CD4-positive, CD25-positive, alpha-beta regulatory T cell (primary cell): ENCODE measurements around the gene GPR141. TPM values are rescaled to one million over a fixed set of nuclear protein-coding genes. Genes with fewer than 3 reads are reported as not detected.

Experiments used
- ATAC-seq, 2 donors: fragments of 150-1000 bp; cut with Tn5 transposase; one replicate each; pipeline ENCODE4 v1.10.0; 2021; ENCODE audit warnings: low read depth in 2 of 2, moderate number of reproducible peaks in 2 of 2, moderate library complexity in 1 of 2
- DNase-seq, 3 donors: peaks; one replicate each; pipeline versions ENCODE4 v3.0.0 to v3.0.0-alpha.2; 2012 to 2022; ENCODE audit warnings: mixed read lengths in 1 of 3
- H3K27ac ChIP-seq: one replicate; pipeline ENCODE4 v1.7.0; 2013; ENCODE audit warnings: mild to moderate bottlenecking, low read length; ENCODE audit not compliant: insufficient read depth, poor library complexity, severe bottlenecking
- H3K27me3 ChIP-seq: one replicate; pipeline ENCODE4 v1.7.0; 2013; ENCODE audit warnings: low read length; ENCODE audit not compliant: control insufficient read depth, insufficient read depth
- H3K36me3 ChIP-seq: one replicate; pipeline ENCODE4 v1.7.0; 2013; ENCODE audit warnings: mild to moderate bottlenecking, low read length, moderate library complexity; ENCODE audit not compliant: control insufficient read depth, insufficient read depth
- H3K4me1 ChIP-seq: 2 replicates; pipeline ENCODE4 v1.7.0; 2013; ENCODE audit warnings: mild to moderate bottlenecking, low read length; ENCODE audit not compliant: insufficient read depth, control insufficient read depth, poor library complexity, severe bottlenecking
- H3K4me3 ChIP-seq: one replicate; pipeline ENCODE4 v1.7.0; 2013; ENCODE audit warnings: low read depth, mild to moderate bottlenecking, low read length, moderate library complexity
- H3K9me3 ChIP-seq, 2 experiments: 1 replicate in 1 of 2; 2 replicates in 1 of 2; pipeline ENCODE4 v1.7.0; 2013; ENCODE audit warnings: low read length in 2 of 2, mild to moderate bottlenecking in 1 of 2, moderate library complexity in 1 of 2; ENCODE audit not compliant: control insufficient read depth in 2 of 2
- H3K27ac Mint-ChIP-seq, 3 donors: one replicate each; pipeline ENCODE4 v1.8.0; 2020 to 2022; ENCODE audit warnings: mild to moderate bottlenecking in 3 of 3, mixed read lengths in 3 of 3, moderate library complexity in 2 of 3
- H3K27me3 Mint-ChIP-seq: one replicate; pipeline ENCODE4 v1.8.0; 2022; ENCODE audit warnings: mild to moderate bottlenecking, mixed read lengths
- H3K36me3 Mint-ChIP-seq: one replicate; pipeline ENCODE4 v1.8.0; 2020; ENCODE audit warnings: mixed read lengths
- H3K4me1 Mint-ChIP-seq, 4 donors: one replicate each; pipeline ENCODE4 v1.8.0; 2020 to 2022; ENCODE audit warnings: mixed read lengths in 4 of 4, mild to moderate bottlenecking in 1 of 4
- H3K4me3 Mint-ChIP-seq, 4 donors: one replicate each; pipeline ENCODE4 v1.8.0; 2020 to 2022; ENCODE audit warnings: mild to moderate bottlenecking in 4 of 4, mixed read lengths in 4 of 4, moderate library complexity in 3 of 4
- H3K9me3 Mint-ChIP-seq, 7 donors: one replicate each; pipeline ENCODE4 v1.8.0; 2020 to 2022; ENCODE audit warnings: mixed read lengths in 7 of 7, mild to moderate bottlenecking in 3 of 7, moderate library complexity in 2 of 7
- polyA plus RNA-seq, 4 donors: library from polyadenylated mRNA; unstranded; fragments of 300-500 nt; fragmentation: Illumina TruSeq; gene quantifications; one replicate each; pipeline ENCODE4 v1.2.3, GENCODE V29; 2021
- total RNA-seq: library from RNA; stranded (reverse); gene quantifications from one replicate; pipeline ENCODE4 v1.2.3, GENCODE V29; 2022

The GPR141 gene
- total and polyA plus RNA-seq, 5 donors from 2014 or later: not detected

GRCh38 chr7:37775921-37776320 lies 92.4 kb downstream of the GPR141 start:
- no peak overlapping the region for H3K4me3 Mint-ChIP-seq

GRCh38 chr7:37781156-37781555 lies 97.6 kb downstream of the GPR141 start:
- no peaks in the 10 kb centered on the region for H3K27me3 ChIP-seq
- H3K4me1 ChIP-seq: no peaks in the 10 kb centered on the region
- no peak overlapping the region for H3K27ac ChIP-seq
- Mint-ChIP-seq H3K4me3 (no peak overlapping the region), H3K4me1 (no peaks in the 10 kb centered on the region), H3K9me3 (peaks cover 0 to 19% (median 10%) of the 10 kb centered on the region in 7 donors), H3K27me3 (peaks cover 5% of the 10 kb centered on the region), H3K27ac (no peak overlapping the region), H3K36me3 (no peaks in the 10 kb centered on the region)
- H3K36me3 ChIP-seq: no peaks in the 10 kb centered on the region
- ATAC-seq: no peak
- DNase-seq: no peak
- H3K9me3 ChIP-seq: peaks cover 0 to 7% of the 10 kb centered on the region in 2 experiments
- H3K4me3 ChIP-seq: no peak overlapping the region

More at GRCh38 chr7:37775921-37776320, 92.4 kb downstream of the GPR141 start:
- Mint-ChIP-seq H3K27me3 (no peaks in the 10 kb centered on the region), H3K36me3 (no peaks in the 10 kb centered on the region), H3K4me1 (no peaks in the 10 kb centered on the region), H3K27ac (no peak overlapping the region), H3K9me3 (peaks cover 4 to 29% (median 8%) of the 10 kb centered on the region in 7 donors)
- DNase-seq: no peak
- H3K27ac ChIP-seq: no peak overlapping the region
- no peaks in the 10 kb centered on the region for H3K27me3 ChIP-seq
- H3K9me3 ChIP-seq: peaks cover 0 to 7% of the 10 kb centered on the region in 2 experiments
- H3K4me3 ChIP-seq: no peak overlapping the region
- H3K4me1 ChIP-seq: no peaks in the 10 kb centered on the region
- no peaks in the 10 kb centered on the region for H3K36me3 ChIP-seq
- ATAC-seq: no peak

DNA sequence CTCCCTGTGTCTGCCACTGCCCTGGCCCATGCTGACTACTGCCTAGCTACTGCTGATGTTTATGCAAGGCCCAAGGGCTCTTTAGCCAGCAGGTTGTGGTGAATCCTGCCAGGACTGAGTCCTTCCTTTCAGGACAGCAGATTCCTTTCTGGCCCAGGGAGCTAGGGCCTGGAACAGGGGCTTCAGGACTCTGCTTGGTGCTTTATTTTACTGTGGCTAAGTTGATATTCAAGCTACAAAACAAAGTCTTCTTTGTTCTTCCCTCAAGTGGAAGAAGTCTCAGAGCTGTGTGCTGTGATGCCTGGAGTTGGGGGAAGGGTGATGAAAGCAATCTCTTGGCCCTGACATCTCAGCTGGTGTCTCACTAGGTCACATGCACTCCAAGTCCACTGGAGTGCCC lies 98.6 kb downstream of the GPR141 start:
- peaks cover 5% of the 10 kb centered on the region for H3K27me3 Mint-ChIP-seq
- H3K27ac Mint-ChIP-seq: no peak overlapping the region
- Histone ChIP-seq H3K4me1 (no peaks in the 10 kb centered on the region), H3K9me3 (peaks cover 0 to 7% of the 10 kb centered on the region in 2 experiments), H3K36me3 (no peaks in the 10 kb centered on the region), H3K27me3 (no peaks in the 10 kb centered on the region), H3K4me3 (no peak overlapping the region), H3K27ac (no peak overlapping the region)
- peaks cover 0 to 12% (median 7%) of the 10 kb centered on the region in 7 donors for H3K9me3 Mint-ChIP-seq
- no peak overlapping the region for H3K4me3 Mint-ChIP-seq
- no peaks in the 10 kb centered on the region for H3K36me3 Mint-ChIP-seq
- H3K4me1 Mint-ChIP-seq: peaks cover 0 to 3% (median under 1%) of the 10 kb centered on the region in 4 donors
- no peak for ATAC-seq
- DNase-seq: no peak

DNA sequence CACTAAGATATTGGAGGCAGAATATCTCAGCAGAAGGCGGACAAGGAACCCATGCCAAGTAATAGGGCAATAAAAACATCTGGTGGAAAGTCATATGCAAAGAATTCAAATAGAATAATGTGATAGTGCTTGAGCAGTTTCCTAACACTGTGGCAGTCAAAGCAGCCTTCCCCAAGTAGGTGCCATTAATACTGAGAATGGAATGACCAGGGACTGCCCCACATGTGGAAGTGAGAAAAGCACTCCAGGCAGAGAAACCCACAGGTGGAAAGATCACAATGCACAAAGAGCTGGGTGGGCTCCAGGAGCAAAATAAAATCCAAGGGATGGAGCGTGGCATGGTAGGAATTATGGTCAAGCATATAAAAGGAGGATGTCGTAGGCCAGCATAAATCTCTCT lies 100.4 kb downstream of the GPR141 start:
- peak overlapping the region in 1 of 3 donors; percentile 76 for H3K27ac Mint-ChIP-seq
- Histone ChIP-seq H3K9me3 (no peaks in the 10 kb centered on the region), H3K4me3 (no peak overlapping the region), H3K36me3 (no peaks in the 10 kb centered on the region), H3K27me3 (no peaks in the 10 kb centered on the region), H3K27ac (no peak overlapping the region), H3K4me1 (no peaks in the 10 kb centered on the region)
- H3K4me1 Mint-ChIP-seq: peaks cover 0 to 4% (median 1%) of the 10 kb centered on the region in 4 donors
- ATAC-seq: no peak
- peaks cover 5% of the 10 kb centered on the region for H3K27me3 Mint-ChIP-seq
- no peak overlapping the region for H3K4me3 Mint-ChIP-seq
- H3K36me3 Mint-ChIP-seq: no peaks in the 10 kb centered on the region
- H3K9me3 Mint-ChIP-seq: peaks cover 0 to 5% (median 0%) of the 10 kb centered on the region in 7 donors
- no peak for DNase-seq

DNA sequence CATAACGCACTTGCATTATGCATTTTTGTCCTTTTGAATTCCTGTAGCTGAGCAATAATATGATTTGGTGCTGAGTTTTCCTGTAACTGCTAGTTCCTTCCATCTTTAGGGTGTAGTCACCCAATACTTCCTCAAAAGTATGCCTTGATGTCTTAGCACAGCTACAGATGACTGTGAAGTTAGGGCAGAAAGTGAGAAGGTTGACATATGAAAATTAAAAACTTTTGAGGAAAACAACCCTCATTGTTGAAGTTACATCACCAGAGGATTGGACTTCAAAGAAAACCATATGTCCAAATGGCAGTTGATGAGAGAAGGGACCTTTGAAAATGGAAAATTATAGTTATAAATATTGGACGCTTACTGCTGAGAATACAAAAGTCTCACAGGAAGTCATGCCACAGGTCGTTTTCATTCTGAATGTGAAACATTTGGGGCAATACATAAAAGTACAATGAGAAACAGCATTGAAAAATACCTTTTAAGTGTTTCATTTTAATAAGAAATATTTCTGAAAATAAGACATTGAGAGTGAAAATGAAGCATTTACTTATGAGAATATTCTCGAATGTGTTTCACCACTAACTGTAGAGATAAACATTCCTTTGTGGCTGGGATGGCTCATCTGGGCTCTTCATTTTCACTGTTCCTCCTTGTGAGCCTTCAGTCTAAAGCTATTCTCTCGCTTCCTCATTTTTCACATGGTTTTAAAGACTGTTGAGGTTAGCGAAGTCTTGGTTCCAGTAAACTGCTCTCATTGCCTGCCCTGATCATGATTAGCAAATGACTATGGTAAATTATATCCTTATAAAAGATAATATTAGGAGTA lies 103.4 kb downstream of the GPR141 start:
- Histone ChIP-seq H3K9me3 (no peaks in the 10 kb centered on the region), H3K36me3 (no peaks in the 10 kb centered on the region), H3K27ac (no peak overlapping the region), H3K27me3 (no peaks in the 10 kb centered on the region), H3K4me3 (no peak overlapping the region), H3K4me1 (no peaks in the 10 kb centered on the region)
- Mint-ChIP-seq H3K9me3 (peaks cover 0 to 4% (median 0%) of the 10 kb centered on the region in 7 donors), H3K27ac (no peak overlapping the region), H3K27me3 (peaks cover 5% of the 10 kb centered on the region), H3K4me1 (peaks cover 0 to 4% (median 1%) of the 10 kb centered on the region in 4 donors), H3K4me3 (no peak overlapping the region), H3K36me3 (no peaks in the 10 kb centered on the region)
- ATAC-seq (peak; percentile 38 to 52), DNase-seq (peak in 1 of 3 donors; percentile 45)

Other genes starting within 250 kb of the GPR141 start
- gene ELMO1, start 234.9 kb upstream of the GPR141 start, total RNA-seq: 162 TPM
- gene ELMO1, start 234.9 kb upstream of the GPR141 start, polyA plus RNA-seq: 10 to 100 TPM; 39.5 to 56.0 (median 51.5) TPM
- gene NME8, start 164.8 kb downstream of the GPR141 start, total RNA-seq: not detected
- not detected for gene NME8, start 164.8 kb downstream of the GPR141 start, polyA plus RNA-seq
- gene SFRP4, start 233.1 kb downstream of the GPR141 start, total RNA-seq: not detected
- not detected for gene SFRP4, start 233.1 kb downstream of the GPR141 start, polyA plus RNA-seq
- not detected for gene EPDR1, start 236.9 kb downstream of the GPR141 start, total RNA-seq
- gene EPDR1, start 236.9 kb downstream of the GPR141 start, polyA plus RNA-seq: under 1 TPM in 1 of 4 donors, not detected in 3; 0.10 TPM